GM19099 (cell line): ENCODE results near the gene EMX1.

Source experiments
- POLR2A ChIP-seq: IDR thresholded peaks from 3 replicates; pipeline ENCODE4 v1.6.1; 2011; ENCODE audit warnings: low read depth; ENCODE audit not compliant: insufficient read length; ENCODE audit errors: extremely low read depth

EMX1 gene

GRCh38 chr2:72917138-72917876 is at the start of gene EMX1:
Gene EMX1, plus strand, starts transcription at chr2:72917519. Its CDS starts 334 bp downstream, at chr2:72917853.
- TF ChIP-seq POLR2A = peak; percentile 55

GRCh38 chr2:72871060-72871459 is 46.3 kb upstream of the EMX1 start:
- no peak for TF ChIP-seq POLR2A

- no peak for TF ChIP-seq POLR2A
Measured at GRCh38 chr2:72871880-72872279, 45.4 kb upstream of the EMX1 start.

- no peak for TF ChIP-seq POLR2A
Measured at GRCh38 chr2:72883356-72883962, 33.9 kb upstream of the EMX1 start.

- TF ChIP-seq POLR2A = no peak
Measured at GRCh38 chr2:72886505-72887031, 30.8 kb upstream of the EMX1 start.

- TF ChIP-seq POLR2A = peak; percentile 30
Measured at GRCh38 chr2:72887032-72887739, 30.1 kb upstream of the EMX1 start, which contains the start of gene SPR. Gene SPR, plus strand, starts transcription at chr2:72887408. Its CDS starts 25 bp downstream, at chr2:72887433.

- no peak for TF ChIP-seq POLR2A
Measured at GRCh38 chr2:72887740-72888437, 29.4 kb upstream of the EMX1 start.

DNA sequence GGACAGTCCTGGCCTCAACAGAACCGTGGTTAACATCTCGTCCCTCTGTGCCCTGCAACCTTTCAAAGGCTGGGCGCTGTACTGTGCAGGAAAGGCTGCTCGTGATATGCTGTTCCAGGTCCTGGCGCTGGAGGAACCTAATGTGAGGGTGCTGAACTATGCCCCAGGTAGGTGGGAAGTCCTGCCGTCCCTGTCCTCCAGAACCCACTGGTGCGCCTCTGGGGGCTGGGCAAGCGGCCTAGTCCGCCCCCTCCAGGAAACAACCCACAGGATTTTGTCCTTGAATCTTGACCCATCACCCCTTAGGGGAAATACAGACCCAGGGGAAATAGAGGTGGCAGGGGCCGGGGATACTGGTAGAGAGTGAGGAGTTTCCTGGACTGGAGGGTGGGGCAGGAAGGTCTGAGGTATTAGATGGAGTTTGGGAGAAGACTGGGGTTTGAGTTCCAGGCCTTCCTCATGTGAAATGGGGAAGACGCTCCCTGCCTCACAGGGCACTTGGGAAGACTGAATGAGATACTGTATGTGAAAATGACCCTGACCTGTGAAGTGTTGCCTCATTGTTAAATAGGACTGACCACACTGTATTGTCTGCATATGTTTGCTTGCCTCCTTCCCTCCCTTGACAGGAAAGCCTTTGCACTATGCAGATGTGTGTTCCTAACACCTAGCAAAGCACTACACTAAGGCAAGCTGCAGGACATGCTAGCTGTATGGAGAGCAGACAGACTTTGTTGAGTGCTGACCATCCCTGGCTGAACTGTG is 28.7 kb upstream of the EMX1 start:
- TF ChIP-seq POLR2A = no peak

- no peak for TF ChIP-seq POLR2A
Measured at GRCh38 chr2:72889991-72890390, 27.3 kb upstream of the EMX1 start.

DNA sequence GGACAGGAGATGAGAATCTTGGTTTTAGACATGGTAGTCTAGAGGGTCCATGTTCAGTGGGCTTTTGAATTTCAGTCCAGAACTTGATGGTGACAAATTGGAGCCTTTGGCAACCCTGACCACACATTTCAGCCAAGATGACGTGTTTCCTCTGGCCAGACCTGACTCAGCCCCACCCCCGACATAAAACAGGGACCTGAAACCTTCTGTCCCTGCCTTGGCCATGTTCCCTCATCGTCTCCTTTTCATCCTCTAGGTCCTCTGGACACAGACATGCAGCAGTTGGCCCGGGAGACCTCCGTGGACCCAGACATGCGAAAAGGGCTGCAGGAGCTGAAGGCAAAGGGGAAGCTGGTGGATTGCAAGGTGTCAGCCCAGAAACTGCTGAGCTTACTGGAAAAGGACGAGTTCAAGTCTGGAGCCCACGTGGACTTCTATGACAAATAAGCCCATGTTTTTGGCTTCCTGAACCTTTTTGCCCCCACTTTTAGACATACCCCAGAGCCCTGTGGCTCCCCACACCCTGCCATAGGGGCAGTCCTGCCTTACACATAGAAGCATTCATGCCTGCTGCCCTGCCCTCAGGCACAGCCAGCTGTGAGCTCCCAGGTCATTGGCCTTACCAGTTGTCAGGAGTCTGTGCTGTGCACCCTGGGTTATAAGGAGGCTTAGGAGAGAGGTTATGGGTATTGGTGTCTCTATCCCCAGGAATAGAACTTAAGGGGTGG is 26.1 kb upstream of the EMX1 start:
- TF ChIP-seq POLR2A = no peak

DNA sequence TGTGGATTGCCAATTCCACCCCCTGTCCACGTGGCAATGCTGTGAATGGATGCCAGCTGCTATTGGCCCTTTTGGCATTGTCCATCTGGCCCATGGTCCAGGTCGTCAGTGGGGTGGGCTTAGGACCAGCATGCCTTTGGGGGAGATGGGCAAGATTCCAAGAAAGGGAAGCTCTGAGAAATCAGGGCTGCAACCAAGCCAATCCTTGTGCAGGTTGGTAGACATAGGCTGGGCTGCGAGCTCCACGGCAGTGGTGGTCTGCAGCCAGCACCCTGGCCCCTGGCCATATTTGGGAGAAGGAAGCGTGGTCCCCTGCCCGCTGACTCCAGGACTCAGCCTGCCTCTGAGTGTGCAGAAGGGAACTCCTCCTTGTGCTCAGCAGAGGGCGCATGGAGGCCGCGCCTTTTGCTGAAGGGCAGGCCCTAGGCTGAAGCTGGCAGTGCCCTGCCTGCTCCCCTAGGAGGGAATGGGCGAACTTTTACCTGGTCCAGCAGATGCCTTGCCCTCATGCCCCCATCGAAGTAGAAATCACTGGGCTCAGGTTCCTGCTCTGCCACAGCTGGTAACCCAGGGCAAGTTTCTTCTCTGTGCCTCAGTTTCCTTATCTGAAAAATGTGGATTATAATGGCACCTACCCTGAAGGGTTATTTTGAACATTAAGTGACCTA is 24.7 kb upstream of the EMX1 start:
- no peak for TF ChIP-seq POLR2A

- no peak for TF ChIP-seq POLR2A
Measured at GRCh38 chr2:72893594-72894319, 23.6 kb upstream of the EMX1 start.
